Measurements from ENCODE around the gene SACS. TPM values are rescaled to one million over a fixed set of nuclear protein-coding genes. Genes with fewer than 3 reads are reported as not detected.

SACS gene
- total and polyA plus RNA-seq, 12 donors = 4.7 to 44.5 (median 20.0) TPM

DNA sequence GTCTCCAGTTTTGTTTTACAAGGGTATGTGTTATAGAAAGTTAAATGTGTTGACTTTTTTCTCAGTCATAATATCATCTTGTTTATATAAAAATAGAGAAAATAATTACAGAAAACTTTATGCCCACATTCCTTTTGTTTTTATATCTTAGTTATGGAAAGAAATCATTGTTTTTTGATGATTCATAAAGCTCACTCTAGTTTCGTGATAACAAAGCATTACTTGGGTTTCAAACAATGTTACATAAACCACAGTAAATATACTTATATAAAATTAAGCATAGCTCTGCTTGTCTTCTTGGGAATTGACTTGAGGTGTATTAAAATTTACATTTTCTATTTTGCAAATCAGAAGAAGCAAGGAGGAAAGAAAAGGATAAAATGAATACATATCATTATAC is 140.9 kb downstream of the SACS start:
- 80 to 84% methylated on average over 1 of the region's 1 CpG for WGBS, 2 donors
- H3K36me3 ChIP-seq = peaks cover 0 to 17% (median 0%) of the 10 kb centered on the region in 9 donors
- DNase-seq = no peak
- no peaks in the 10 kb centered on the region for H3K9me3 ChIP-seq
- H3K4me1 ChIP-seq = peaks cover 3 to 30% (median 17%) of the 10 kb centered on the region in 9 donors
- no peak for ATAC-seq
- H3K4me3 ChIP-seq = no peak overlapping the region
- no peaks in the 10 kb centered on the region for H3K27me3 ChIP-seq
- intact Hi-C loops (cut with DNase I) = no loop called here
- H3K27ac ChIP-seq = no peak overlapping the region
- TF ChIP-seq, protein P1, sequence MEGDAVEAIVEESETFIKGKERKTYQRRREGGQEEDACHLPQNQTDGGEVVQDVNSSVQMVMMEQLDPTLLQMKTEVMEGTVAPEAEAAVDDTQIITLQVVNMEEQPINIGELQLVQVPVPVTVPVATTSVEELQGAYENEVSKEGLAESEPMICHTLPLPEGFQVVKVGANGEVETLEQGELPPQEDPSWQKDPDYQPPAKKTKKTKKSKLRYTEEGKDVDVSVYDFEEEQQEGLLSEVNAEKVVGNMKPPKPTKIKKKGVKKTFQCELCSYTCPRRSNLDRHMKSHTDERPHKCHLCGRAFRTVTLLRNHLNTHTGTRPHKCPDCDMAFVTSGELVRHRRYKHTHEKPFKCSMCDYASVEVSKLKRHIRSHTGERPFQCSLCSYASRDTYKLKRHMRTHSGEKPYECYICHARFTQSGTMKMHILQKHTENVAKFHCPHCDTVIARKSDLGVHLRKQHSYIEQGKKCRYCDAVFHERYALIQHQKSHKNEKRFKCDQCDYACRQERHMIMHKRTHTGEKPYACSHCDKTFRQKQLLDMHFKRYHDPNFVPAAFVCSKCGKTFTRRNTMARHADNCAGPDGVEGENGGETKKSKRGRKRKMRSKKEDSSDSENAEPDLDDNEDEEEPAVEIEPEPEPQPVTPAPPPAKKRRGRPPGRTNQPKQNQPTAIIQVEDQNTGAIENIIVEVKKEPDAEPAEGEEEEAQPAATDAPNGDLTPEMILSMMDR (IDR thresholded peaks at IDR 0.05) = no peak

DNA sequence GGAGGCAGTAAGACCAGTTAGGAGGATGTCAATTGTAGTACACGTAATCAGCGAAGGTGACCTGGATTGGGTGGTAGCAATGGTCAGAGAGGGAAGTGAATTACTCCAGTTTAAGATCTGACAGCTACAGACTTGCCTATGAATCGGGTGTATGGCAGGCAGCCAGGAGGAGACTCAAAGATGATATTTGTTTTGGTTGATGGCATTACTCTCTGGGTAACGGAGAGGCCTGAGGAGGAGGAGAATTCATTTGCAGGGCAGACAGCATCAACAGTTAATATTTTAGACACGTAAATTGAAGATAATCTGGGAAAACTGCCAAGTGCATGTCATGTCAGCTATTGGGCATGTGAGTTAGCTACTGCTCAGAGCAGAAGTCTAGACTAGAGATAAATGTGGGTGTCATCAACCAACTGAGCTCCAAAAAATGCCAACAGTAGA is 143.6 kb downstream of the SACS start:
- ATAC-seq (peak; percentile 46 to 93 (median 85)), DNase-seq (peak in 1 of 2 donors; percentile 49)
- H3K4me3 ChIP-seq = no peak overlapping the region
- peaks cover 0 to 4% (median 0%) of the 10 kb centered on the region in 9 donors for H3K36me3 ChIP-seq
- peaks cover 3 to 30% (median 17%) of the 10 kb centered on the region in 9 donors for H3K4me1 ChIP-seq
- H3K27me3 ChIP-seq = no peaks in the 10 kb centered on the region
- no peaks in the 10 kb centered on the region for H3K9me3 ChIP-seq
- WGBS, 2 donors = 29 to 40% methylated on average over 5 of the region's 5 CpGs
- TF ChIP-seq, protein P1 (IDR thresholded peaks at IDR 0.05) = no peak
- H3K27ac ChIP-seq = peak overlapping the region in 6 of 10 donors; percentile 11 to 76 (median 59)
- intact Hi-C loops (cut with DNase I) = no loop called here

DNA sequence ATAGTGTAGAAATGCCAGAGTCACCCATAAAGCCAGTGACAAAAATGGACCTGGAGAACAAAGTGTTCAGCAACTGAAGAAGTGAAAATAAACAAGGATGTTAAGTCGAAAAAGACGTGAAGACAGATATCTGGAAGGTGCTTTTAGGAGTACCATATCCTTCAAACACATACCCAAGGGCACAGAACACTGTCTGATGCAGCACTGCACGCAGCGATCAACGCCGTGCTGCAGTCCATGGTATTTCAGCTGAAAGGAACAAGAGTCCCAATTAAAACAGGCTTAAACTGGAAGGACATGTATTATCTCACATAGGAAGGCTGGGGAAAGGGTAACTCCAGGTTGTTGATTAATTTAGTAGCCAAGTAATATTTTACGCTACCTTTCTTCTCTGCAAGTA is 144.5 kb downstream of the SACS start:
- TF ChIP-seq, protein P1 (IDR thresholded peaks at IDR 0.05) = no peak
- ATAC-seq (peak in 7 of 8 donors; percentile 56 to 88 (median 80)), DNase-seq (no peak)
- Histone ChIP-seq H3K27ac (peak overlapping the region in 6 of 10 donors; percentile 26 to 76 (median 54)), H3K4me1 (peaks cover 3 to 30% (median 17%) of the 10 kb centered on the region in 9 donors), H3K4me3 (no peak overlapping the region), H3K9me3 (no peaks in the 10 kb centered on the region), H3K27me3 (no peaks in the 10 kb centered on the region), H3K36me3 (peaks cover 0 to 5% (median 0%) of the 10 kb centered on the region in 9 donors)
- 36 to 42% methylated on average over 7 of the region's 7 CpGs for WGBS, 2 donors
- intact Hi-C loops (cut with DNase I) = no loop called here

DNA sequence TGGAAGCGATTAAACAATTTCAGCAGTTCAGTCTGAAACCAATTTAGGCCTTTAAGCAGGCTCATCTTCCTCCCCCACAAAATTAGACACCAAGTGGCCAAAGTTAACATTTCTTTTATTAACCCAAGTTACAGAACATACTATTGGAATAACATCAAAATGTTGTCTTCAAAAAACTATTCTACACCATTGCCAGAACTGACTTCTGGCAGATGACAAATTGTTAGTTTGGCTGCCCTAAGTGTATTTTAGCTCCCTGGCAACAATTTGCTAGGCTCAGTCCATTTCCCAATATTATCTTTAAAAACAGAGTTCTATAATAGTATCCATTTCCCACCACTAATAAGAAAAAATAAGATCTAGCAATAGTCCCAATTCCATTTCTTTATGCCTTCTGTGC is 144.9 kb downstream of the SACS start:
- intact Hi-C loops (cut with DNase I) = no loop called here
- 87 to 88% methylated on average over 1 of the region's 1 CpG for WGBS, 2 donors

More for the DNA sequence above, 144.9 kb downstream of the SACS start:
- ATAC-seq (peak in 6 of 8 donors; percentile 7 to 56 (median 32)), DNase-seq (no peak)
- Histone ChIP-seq H3K27ac (peak overlapping the region in 7 of 10 donors; percentile 3 to 76 (median 54)), H3K27me3 (no peaks in the 10 kb centered on the region), H3K4me3 (no peak overlapping the region), H3K36me3 (peaks cover 0 to 5% (median 0%) of the 10 kb centered on the region in 9 donors), H3K9me3 (no peaks in the 10 kb centered on the region), H3K4me1 (peaks cover 3 to 30% (median 17%) of the 10 kb centered on the region in 9 donors)
- TF ChIP-seq, protein P1 (IDR thresholded peaks at IDR 0.05) = no peak
